HG03565 (cell line): ENCODE measurements around the gene CFAP97.
"Not testable (repeated sequence)": the region's sequence is repeated elsewhere in the genome, so short reads cannot be mapped to it uniquely, and the experiment has no call there.

Experiments used
- ATAC-seq: cut with Tn5 transposase; IDR thresholded peaks from one replicate; pipeline ENCODE4 v1.9.1; 2021; ENCODE audit warnings: mild to moderate bottlenecking, moderate library complexity; ENCODE audit not compliant: unreplicated experiment

The CFAP97 gene

GRCh38 chr4:185201977-185202962, 1.5 kb downstream of the CFAP97 start:
- ATAC-seq = no peak

- ATAC-seq = not testable (repeated sequence)
These were observed 5.6 kb downstream of the CFAP97 start for GRCh38 chr4:185198189-185198588.

GRCh38 chr4:185196437-185196836, 7.4 kb downstream of the CFAP97 start:
- ATAC-seq = no peak

GRCh38 chr4:185194924-185195888, 8.6 kb downstream of the CFAP97 start:
- no peak for ATAC-seq

- peak; percentile 92 for ATAC-seq
These were observed 11.7 kb downstream of the CFAP97 start for GRCh38 chr4:185192059-185192458.

- ATAC-seq = no peak
These were observed 13.4 kb downstream of the CFAP97 start for GRCh38 chr4:185190306-185190856.

DNA sequence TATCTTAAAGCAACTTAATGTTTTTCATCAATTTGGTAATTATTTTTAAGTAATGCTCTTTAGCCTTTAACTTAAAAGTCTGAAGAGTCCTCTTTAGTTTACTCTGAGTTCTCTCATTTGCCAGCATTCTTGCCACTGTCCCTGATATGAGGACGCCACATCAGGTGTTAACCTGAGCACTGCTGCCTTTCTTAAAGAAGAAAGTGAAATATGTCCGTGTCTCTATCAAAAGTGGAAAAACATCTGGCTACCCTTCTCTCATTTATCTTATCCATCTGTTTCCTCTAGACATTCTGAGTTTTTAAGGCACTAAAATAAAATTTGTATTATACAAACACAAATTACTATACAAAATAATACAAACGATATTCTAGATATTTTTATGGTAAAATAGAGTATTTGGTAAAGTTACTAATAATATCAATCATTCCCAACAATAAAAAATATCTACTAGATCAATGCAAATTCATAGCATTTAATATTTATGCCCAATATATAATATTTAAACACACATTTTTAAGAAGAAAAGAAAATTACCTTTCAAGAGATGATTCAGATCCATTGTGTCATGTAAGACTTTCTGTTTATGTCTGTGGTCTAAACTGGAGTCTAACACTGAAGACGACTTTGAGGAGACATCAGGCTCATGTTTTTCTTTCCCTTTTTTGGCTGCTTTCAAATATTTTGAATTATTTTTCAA, 14.0 kb downstream of the CFAP97 start:
- no peak for ATAC-seq

GRCh38 chr4:185186769-185187168, 17.0 kb downstream of the CFAP97 start:
- ATAC-seq = no peak

GRCh38 chr4:185183622-185184281, 20.0 kb downstream of the CFAP97 start:
- peak; percentile 40 for ATAC-seq

DNA sequence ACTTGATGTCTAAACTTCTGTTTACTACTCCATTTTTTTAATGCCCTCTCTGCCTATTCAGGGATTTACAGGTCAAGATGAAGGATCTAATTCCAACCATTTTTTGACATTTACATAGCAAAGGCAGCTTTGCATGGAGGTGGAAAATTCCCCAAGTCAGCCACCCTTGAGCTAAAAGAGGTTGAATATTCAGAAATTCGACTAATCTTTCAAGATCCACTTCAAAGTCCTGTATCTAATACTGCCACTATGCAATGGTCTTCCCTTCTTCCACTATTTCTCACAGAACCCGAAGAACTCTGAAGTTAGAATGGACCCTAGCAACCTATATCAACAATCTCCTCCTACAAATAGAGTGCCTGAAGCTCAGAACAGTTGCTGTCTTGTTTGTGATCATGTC, 21.6 kb downstream of the CFAP97 start:
- ATAC-seq = no peak

GRCh38 chr4:185179488-185179887, 24.3 kb downstream of the CFAP97 start:
- ATAC-seq = no peak

- peak; percentile 78 for ATAC-seq
These were observed 32.3 kb downstream of the CFAP97 start for GRCh38 chr4:185171373-185172071.

- no peak for ATAC-seq
These were observed 36.6 kb downstream of the CFAP97 start for GRCh38 chr4:185167234-185167633.

- peak; percentile 93 for ATAC-seq
These were observed 38.2 kb downstream of the CFAP97 start for GRCh38 chr4:185165605-185166063.

GRCh38 chr4:185151296-185151695, 52.5 kb downstream of the CFAP97 start:
- ATAC-seq = no peak

DNA sequence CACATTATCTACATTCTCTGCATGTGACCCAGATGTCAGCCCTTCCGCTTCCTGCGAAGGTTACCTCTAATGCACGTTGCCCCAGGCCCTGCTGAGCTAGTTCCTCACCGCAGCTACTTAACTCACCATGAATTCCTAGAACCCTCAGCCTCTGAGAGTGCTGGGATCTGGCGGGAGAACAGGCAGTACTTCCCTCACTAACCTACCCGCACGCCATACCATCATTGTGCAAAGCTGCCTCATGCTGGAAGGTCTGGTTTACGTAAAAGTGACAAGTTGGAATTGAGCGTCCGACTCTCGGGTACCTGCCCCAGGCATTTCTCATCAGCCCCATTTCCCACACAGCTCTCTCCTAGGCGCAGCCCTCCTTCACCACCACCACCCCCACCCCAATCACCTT, 54.4 kb downstream of the CFAP97 start:
- no peak for ATAC-seq

GRCh38 chr4:185145572-185145971, 58.2 kb downstream of the CFAP97 start:
- ATAC-seq = no peak

DNA sequence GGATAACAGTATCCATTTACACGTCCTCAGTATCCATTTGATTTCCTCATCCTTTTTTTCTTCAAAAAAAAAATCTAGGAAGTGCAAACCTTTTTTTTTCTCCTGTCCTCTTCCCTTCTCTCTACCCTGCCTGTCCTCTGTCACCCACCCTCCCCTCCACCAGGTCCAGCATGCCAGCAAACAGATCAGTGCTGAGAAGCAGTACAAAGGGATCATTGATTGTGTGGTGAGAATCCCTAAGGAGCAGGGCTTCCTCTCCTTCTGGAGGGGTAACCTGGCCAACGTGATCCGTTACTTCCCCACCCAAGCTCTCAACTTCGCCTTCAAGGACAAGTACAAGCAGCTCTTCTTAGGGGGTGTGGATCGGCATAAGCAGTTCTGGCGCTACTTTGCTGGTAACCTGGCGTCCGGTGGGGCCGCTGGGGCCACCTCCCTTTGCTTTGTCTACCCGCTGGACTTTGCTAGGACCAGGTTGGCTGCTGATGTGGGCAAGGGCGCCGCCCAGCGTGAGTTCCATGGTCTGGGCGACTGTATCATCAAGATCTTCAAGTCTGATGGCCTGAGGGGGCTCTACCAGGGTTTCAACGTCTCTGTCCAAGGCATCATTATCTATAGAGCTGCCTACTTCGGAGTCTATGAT, 59.1 kb downstream of the CFAP97 start:
- ATAC-seq = no peak

GRCh38 chr4:185143601-185143969, 60.2 kb downstream of the CFAP97 start:
- peak; percentile 8 for ATAC-seq
